Fibroblast of skin of right biceps (primary cell): Measurements from ENCODE around the gene HDAC1.
"Not testable (repeated sequence)": the region's sequence is repeated elsewhere in the genome, so short reads cannot be mapped to it uniquely, and the experiment has no call there.

Source experiments
- DNase-seq: peaks from one replicate; pipeline ENCODE4 v3.0.0-alpha.2; 2013

The HDAC1 gene

DNA sequence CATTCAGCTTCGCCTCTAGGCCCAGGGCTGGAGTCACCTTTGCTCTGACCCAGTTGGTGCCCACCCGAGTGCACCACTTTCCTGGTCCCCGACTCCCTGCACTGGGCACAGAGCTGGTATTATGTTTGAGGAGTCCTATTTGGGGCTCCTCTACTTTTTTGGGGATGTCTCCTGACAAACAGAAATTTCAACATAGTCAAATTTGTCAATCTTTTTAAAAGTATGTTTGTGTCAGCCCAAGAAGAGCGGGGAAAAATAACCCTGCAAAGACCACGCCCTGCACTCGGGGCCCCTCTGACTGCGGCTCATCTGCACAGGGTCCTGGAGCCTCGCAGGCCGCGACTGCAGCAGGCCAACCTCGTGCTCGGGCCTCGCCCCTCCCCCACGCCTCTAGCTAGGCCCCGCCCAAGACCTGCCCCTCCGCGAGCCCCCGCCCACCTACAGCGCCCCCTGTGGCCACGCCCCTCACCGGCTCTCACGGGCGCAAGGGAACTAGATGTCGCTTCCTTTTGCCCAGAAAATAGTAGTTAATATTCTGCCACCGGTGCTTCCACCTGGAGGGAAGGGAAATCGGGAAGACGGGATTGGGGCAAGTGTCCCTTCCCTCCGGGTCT, 59.0 kb downstream of the HDAC1 start:
- DNase-seq, result peak; percentile 73

DNA sequence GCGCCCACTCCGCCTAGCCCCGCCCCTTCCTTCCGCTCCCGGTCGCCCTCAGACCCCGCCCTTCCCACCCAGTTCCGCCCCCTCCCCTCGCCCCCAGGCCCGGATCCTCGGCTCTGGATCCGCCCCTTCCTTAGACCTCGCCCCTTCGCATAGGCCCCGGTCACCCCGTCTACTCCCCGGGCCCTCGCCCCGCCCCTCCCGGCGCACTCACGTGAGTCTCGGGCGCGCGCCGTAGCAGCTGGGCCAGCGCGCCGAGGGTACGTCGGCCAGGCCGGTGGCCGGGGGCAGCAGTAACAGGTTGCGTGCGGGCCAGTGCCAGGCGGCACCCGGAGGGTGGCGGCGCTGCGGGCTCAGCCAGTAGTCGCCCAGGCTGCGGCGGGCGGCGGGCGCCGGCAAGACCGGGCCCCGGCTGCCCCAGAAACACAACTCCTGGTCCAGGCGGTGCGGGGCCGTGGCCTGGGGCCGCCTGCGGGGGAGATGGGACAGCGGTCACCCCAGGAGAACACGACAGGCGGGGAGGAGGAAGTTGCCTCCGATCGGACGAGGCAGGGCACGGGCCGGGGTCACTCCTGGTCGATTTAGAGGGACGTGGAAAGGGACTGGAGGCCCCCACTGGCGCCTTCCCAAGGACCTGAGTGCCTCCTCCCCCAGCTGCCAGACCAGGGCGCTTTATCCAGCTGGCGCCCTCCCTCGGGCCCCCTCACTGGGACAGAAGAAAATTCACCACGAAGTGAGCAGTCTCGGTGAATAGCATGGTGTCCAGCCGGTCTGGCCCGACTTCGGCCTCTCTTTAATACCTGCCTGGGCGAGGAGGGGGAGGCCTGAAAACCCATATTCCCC, 59.7 kb downstream of the HDAC1 start:
- DNase-seq, result peak; percentile 94

DNA sequence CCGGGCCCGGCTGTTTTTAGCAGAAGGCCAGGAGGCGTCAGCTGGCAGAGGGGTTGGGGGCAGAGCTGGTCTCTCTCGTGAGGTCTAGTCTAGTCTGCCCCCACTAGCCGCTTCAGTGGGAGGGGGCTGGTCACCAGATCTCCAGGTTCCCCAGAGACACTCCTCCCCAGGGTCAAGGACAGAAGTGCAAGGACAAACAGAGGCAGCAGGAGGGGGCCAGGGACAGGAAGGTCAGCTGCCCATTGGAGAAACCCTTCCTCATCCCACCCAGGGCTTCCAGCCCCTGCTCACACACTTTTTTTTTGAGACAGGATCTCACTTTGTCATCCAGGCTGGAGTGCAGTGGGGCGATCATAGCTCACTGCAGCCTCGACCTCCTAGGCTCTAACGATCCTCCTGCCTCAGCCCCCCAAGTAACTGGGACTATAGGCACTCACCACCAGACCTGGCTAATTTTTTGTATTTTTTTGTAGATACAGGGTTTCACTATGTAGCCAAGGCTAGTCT, 60.4 kb downstream of the HDAC1 start:
- DNase-seq, result no peak

DNA sequence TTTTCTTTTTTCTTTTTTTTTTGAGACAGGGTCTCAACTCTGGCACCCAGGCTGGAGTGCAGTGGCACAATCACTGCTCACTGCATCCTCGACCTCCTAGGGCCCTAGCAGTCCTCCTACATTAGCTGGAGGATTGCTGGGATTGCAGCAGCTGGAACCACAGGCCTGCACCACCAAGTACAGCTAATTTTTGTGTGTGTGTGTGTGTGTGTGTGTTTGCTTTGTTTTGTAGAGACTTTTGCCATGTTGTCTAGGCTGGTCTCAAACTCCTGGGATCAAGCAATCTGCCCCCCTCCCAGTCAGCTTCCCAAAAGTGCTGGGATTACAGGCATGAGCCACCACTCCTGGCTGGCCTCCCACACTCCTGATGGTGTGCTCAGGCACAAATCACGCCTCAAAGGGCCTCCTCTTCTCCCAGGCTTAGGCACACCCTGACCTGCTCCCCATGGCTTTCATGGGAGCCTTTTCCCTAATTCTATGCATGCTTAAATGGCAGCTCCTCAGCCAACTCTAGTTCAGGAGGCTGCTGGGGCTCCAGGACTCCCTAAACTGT, 61.0 kb downstream of the HDAC1 start:
- DNase-seq, result no peak

DNA sequence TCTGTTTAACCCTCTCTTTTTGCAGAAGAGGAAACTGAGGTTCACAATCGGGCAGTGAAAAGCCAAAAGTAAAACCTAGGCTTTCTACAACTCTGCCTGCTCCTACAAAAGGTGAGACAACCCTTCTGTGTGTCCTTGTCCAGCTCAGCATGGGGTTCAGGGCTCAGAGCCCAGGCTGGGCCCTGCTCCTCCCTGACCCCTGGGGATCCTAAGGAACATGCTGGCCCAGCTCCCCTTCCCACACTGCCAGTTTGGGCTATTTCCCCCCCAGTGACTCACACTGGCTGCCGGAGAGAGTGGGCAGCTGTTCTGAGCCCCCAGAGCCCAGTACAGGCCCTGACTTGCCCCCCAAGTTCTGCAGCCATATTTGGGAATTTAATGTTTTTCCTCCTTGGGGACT, 61.5 kb downstream of the HDAC1 start:
- no peak for DNase-seq

DNA sequence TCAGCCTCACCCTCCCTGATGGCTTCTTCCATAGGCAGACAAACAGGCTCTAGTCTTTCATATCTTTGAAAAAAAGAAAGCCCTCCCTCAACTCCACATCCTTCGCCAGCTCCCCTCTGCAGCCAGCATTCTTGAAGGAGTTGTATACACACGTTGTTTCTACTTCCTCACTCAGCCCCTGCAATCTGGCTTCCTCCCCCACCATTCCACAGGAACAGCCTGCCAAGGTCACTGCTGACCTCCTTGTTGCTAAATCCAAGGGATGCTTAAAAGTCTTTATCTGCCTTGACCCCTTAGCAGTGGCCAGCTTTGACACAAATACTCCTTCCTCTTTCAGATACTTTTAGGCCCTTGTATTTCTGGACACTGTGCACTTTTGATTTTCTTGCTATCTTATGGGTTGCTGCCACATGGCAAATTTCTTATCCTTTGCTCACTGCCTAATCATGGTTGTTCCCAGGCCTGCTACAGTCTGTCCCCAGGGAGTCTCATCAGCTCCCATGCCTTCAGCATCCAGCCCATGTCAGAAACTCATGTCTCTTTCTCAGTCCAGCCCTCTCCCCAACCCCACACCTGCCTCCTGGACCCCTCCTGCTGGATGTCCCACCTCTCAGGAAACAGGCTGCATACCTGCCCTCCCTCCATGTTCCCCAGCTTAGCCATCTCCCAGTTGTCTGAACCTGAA, 62.1 kb downstream of the HDAC1 start:
- DNase-seq, result peak; percentile 30

DNA sequence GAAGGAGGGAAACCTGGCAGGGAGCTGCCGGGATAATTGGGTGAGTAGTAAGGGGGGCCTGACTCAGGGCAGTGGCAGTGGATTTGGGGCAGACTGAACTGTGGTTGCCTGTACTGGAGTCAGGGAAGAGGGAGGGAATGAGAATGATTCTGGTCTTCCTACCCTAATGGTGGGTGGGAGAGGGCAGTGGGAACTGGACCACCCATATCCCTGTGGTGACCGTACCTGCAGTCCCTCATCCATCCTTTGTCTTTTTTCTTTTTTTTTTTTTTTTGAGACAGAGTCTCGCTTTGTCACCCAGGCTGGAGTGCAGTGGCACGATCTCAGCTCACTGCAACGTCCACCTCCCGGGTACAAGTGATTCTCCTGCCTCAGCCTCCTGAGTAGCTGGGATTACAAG, 63.9 kb downstream of the HDAC1 start:
- not testable (repeated sequence) for DNase-seq

DNA sequence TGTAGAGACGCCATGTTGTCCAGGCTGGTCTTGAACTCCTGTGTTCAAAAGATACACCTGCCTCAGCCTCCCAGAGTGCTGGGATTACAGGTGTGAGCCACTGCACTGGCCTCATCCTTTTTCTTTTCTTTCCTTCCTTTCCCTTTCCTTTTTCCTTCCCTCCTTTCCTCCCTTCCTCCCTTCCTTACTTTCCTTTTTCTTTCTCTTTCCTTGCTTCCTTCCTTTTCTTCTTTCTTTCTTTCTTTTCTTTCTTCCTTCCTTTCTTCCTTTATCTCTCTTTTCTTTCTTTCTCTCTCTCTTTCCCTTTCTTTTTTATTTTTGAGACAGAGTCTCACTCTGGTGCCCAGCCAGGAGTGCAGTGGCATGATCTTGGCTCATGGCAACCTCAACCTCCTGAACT, 64.6 kb downstream of the HDAC1 start:
- DNase-seq, result no peak

DNA sequence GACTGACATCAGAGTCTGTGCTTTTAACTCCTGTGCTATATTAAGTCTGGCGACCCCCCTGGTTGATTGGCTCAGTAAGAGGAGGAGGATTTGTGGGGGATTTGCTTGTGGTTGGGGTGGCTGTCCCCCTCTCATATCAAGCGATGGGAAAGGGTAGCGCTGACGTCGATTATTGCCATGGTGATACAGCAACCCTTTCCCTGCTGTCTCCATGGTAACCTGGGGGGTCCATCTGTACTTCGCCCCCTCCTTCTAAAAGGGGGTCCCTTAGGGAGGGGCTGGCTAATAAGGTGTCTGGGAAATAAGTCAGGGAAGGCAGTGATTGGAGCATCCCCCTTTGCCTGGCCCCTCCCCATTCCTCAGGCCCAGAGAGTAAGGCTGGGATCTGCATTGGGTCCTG, 65.7 kb downstream of the HDAC1 start:
- DNase-seq, result no peak

DNA sequence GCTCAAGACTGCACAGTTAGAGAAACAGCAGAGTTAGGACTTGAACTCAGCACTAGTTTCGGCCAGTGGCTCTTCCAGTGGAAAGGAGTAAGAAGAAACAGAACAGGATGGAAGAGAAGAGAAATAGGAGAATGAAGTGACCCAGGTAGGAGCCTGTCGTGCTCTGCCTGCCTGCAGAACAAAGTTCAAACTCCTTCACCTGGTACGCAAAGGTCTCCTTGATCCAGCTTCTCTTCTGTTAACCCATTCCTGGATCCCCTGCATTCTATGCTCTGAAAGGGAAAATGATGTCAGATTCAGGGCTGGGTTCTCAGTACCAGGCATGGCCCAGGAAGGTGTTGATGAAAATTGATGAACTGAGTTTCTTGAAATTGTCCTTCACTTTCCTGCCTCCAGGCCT, 66.6 kb downstream of the HDAC1 start:
- no peak for DNase-seq

DNA sequence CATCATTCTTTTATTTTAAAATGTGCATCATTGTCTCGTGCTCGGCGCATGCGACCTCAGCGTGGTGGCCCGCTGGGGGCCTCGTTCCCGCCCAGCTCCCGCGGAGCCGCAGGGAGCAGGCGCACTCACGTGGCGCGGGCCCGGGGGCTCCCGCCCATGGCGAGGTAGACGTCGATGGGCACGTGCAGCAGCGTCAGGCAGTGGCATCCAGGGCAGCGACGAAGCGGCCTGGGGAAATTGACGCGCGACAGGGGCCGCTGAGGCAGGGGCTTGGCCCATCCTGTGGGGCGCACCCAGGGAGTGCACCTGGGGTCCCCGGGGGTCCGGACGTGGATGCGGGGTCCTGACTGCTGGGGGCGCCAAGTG, 69.4 kb downstream of the HDAC1 start:
- DNase-seq, result no peak

DNA sequence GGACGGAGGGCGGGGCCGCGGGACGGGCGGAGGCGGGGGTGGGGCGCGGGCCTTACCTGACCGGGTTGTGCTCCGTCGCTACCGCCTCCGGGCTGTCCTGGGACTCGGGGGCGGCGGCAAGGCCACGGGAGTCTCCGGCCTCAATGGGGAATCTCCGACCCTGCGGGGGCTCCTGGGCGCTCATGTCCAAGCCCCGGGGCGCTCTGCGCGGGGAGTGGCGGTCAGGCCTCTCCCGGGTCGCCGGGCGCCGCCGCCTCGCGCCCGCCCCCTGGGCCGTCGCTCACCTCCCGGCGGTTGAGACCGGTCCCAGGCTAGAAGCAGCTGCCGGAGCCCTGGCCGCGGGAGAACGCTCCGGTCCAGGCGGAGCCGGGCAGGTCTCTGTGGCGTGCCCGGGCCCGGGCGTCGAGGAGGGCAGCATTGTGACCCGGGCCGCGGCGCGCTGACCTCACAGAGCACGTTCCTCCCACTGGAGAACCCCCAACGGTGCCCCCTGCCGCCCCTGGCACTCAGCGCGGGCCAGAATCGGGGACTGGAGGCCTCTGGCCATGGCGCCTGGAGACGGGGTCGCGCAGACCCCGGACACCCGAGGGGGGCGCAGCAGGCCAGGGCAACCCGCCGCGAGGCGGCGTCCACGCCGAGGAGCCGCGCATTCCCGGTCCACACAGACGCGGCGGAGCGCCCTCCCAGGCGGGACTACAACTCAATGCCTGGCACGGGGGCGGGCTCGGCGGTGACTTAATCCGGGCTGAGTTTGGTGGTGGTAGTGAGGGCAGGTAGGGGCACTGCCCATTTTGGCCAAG, 70.0 kb downstream of the HDAC1 start:
- DNase-seq, result peak; percentile 37

DNA sequence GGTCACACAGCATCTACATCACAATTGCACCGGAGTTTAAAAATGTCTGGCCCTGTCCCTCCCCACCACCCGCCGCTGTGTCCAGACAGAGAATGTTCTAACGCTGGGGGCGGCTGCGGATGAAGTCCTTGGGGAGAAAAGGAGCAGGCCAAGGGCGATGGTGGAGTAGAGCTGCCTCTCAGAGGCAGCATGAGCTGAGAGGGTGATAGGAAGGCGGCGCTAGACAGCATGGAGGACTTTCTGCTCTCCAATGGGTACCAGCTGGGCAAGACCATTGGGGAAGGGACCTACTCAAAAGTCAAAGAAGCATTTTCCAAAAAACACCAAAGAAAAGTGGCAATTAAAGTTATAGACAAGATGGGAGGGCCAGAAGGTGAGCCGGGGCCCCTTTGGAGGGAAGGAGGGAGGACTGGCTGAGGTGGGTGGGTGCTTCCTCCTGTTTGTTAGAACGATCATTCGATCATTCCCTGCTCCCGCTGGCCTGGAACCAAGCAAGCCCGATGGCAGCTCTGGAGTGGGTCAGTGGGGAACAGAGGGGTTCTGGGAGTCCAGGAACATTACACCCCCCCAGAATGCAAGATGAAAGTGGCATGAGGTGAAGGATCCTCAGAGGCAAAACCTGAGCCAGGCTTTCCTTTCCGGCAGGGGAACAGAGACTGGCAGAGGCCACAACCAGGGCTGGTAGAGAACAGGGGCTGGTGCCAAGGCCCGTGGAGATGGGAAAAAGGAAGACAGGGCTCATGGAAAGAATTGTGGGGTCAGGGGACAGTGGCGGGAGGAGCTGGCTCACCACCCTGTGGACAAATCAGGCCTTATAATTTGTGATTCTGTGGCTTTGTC, 70.8 kb downstream of the HDAC1 start, which contains the start of the genes FAM229A and TSSK3:
TSS of gene FAM229A (minus strand) at position 12 of the 840 bp plus-strand sequence. CDS start 394 bp downstream, outside the sequence.
TSS of gene TSSK3 (plus strand) at position 66 of the 840 bp plus-strand sequence. CDS start at position 229, 163 bp downstream.
- DNase-seq, result no peak

DNA sequence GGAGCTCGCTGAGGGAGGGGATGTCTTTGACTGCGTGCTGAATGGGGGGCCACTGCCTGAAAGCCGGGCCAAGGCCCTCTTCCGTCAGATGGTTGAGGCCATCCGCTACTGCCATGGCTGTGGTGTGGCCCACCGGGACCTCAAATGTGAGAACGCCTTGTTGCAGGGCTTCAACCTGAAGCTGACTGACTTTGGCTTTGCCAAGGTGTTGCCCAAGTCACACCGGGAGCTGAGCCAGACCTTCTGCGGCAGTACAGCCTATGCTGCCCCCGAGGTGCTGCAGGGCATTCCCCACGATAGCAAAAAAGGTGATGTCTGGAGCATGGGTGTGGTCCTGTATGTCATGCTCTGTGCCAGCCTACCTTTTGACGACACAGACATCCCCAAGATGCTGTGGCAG, 71.8 kb downstream of the HDAC1 start:
- DNase-seq, result no peak

DNA sequence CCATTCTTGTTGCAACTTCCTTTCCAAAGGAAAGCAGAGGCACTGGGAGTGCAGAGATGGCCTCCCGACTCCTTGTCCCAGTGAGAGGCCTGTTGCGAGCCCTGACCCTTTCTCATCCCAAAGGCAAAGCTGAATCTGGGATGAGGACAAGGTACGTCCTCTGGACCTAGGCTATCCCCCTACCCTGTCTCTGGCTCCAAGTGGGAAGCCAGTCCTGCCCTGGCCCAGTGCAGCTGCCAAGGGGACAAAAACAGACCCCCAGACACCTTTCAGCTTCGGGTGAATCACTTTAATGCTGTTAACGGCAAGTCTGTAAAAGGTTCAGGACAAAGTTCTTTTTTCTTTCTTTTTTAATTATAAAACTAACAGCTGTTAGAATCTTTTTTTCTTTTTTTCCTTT, 73.0 kb downstream of the HDAC1 start:
- no peak for DNase-seq

DNA sequence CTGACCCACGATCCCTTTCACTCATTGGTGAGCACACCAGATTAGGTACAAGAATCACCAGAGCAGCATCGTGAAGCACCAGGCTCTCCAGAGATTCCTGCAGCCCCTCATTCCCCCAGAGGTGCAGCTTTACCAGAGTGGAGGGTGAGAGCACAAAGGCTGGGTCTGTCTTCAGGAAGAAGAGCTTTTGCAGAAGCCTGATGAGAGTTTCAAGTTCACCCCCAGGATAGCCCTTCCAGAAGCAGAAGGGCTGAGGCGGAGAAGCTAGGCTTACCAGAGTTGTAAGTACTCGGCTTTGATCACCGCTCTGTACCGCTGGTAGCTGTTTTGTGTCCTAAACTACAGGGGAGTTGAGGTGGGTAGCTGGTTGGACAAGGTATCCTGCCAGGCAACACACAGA, 73.6 kb downstream of the HDAC1 start:
- DNase-seq, result no peak

DNA sequence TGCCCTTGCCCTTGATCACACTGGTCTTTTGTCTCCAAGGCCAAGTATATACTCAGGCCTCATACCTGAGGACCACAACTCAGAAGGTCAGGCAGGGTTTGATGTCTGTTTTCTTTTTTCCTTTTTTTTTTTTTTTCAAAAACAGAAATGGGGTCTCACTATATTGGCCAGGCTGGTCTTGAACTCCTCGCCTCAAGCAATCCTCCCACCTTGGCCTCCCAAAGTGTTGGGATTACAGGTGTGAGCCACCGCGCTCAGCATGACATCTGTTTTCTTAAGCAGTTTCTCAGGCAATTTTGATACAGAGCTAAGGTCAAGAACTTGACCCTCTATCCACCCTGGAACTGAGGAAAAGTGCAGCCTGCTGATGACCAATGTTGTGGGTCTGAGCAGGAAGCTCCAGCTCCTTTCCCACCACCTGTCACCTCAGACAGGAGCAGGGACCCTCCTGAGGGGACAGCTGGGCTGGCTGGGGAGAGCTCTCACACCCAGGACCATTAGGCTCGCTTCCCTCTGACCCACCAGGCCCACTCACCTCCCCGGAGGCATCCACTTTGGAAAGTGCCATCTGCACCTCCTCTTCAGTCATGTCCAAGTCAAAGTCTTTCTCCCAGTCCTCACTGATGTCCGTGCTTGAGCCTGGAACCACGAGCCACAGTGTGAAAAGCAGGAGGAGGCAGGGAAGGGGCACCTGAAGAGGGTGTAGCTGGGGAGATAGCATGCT, 76.2 kb downstream of the HDAC1 start:
- DNase-seq, result no peak

DNA sequence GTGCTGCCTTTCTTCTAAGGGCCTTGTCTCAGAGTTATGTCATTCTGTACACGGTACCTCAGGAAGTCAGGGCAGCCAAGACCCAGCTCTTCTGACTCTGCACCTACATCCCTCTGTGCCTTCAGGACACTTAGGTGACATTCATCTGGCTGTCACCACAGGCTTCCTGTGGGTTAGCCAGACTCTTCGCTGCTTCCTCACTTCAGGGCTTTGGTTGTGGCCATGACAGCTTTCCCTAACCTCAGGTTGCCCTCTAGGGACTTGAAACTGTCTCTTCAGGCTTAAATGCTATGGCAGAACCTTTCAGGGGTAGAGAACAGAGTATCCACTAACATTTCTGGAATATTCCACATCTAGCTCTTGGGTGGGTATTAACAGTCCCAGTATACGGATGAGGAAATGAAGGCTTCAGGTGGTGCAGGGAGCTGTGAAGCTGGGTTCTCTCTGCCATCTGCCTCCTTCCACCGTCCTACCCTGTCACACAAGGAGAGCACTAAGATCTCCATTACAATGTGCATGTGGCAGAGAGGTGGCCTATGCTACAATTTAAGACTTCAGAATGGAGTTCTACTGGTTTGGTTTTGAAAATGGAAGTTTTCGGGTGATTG, 80.4 kb downstream of the HDAC1 start:
- DNase-seq, result no peak

DNA sequence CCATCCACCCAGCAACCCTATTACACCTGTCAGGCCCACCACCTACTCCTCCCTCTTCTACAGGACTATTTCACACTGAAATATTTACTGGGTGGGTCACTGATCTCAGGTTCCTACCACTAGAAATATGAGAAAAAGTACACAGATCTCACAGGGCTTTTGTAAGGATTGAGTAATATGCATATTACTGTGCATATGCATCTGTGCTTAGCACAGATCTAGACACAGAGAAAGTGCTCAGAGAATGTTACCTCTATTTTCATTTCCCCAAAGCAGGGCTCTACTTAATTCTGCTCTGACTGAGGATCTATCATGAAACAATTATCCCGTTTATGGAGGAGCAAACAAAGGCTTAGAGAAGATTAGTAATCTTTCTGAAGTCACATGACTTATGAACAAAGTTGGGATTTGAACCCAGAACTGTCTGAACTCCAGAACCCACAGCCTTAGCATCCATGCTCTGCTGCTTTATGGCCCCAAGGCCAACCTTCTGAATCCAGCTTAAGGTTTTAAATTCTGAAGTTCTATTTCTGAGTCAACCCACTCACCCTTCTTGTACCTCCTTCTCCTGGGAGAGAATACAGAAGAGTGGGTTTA, 82.2 kb downstream of the HDAC1 start:
- no peak for DNase-seq

DNA sequence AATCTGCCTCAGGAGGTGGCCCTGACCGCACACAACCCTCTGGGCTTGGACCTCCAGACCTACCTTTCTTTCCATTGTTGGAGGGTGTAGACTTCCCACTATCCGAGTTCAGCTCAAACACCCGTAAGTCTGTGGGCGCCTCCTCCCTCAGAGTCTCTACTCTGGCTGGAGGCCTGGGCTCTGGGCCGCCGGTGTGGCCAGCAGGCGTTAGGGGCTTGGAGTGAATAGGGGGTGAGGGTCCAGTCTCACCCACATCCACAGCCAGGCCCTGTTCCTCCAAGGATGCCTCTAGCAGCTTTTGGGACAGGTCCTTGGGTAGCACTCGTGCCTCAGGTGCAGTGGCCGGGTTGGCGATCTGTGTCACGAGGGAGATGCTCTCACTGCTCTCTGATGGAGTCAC, 84.3 kb downstream of the HDAC1 start:
- no peak for DNase-seq
